Activated T-helper 17 cell treated with anti-CD3 and anti-CD28 coated beads, Interleukin-2, amount 50 U/mL, for 72 hours (primary cell): ENCODE data around the gene SLC22A6. TPM values are rescaled to one million over a fixed set of nuclear protein-coding genes. Genes with fewer than 3 reads are reported as not detected.
A peak's percentile ranks its signal among the peaks of the same experiment; 100 is the strongest.
"Not testable (repeated sequence)": the region's sequence is repeated elsewhere in the genome, so short reads cannot be mapped to it uniquely, and the experiment has no call there.

Experiments used
- ATAC-seq: fragments of 150-1000 bp; cut with Tn5 transposase; replicated peaks from 2 replicates; pipeline ENCODE4 v1.10.0; 2021; ENCODE audit warnings: mild to moderate bottlenecking, moderate library complexity
- H3K27ac Mint-ChIP-seq: one replicate; pipeline ENCODE4 v1.8.0; 2022; ENCODE audit warnings: mixed read lengths
- H3K27me3 Mint-ChIP-seq: one replicate; pipeline ENCODE4 v1.8.0; 2022; ENCODE audit warnings: mixed read lengths
- H3K36me3 Mint-ChIP-seq: one replicate; pipeline ENCODE4 v1.8.0; 2022; ENCODE audit warnings: low read depth, mild to moderate bottlenecking, mixed read lengths
- H3K4me1 Mint-ChIP-seq: one replicate; pipeline ENCODE4 v1.8.0; 2022; ENCODE audit warnings: mixed read lengths
- H3K4me3 Mint-ChIP-seq: one replicate; pipeline ENCODE4 v1.8.0; 2022; ENCODE audit warnings: mild to moderate bottlenecking, mixed read lengths
- H3K9me3 Mint-ChIP-seq: one replicate; pipeline ENCODE4 v1.8.0; 2022; ENCODE audit warnings: mixed read lengths
- total RNA-seq, 2 donors: library from RNA; stranded (reverse); gene quantifications; one replicate each; pipeline ENCODE4 v1.2.3, GENCODE V29; 2022

SLC22A6 gene
- total RNA-seq, 2 donors from 2014 or later: not detected

DNA sequence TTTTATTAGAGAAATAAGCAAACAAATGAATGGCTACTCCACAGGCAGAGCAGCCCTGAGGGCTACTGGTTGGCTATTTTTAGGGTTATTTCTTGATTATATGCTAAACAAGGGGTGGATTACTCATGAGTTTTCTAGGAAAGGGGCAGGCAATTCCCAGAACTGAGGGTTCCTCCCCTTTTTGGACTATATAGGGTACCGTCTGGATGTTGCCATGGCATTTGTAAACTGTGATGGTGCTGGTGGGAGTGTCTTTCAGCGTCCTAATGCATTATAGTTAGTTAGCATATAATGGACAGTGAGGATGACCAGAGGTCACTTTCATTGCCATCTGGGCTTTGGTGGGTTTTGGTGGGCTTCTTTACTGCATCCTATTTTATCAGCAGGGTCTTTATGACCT, 19.2 kb downstream of the SLC22A6 start:
- H3K9me3 Mint-ChIP-seq: no peaks in the 10 kb centered on the region
- no peaks in the 10 kb centered on the region for H3K36me3 Mint-ChIP-seq

GRCh38 chr11:62962391-62962790, 22.4 kb downstream of the SLC22A6 start:
- no peaks in the 10 kb centered on the region for H3K36me3 Mint-ChIP-seq
- ATAC-seq: no peak
- H3K27ac Mint-ChIP-seq: no peak overlapping the region
- no peaks in the 10 kb centered on the region for H3K9me3 Mint-ChIP-seq
- H3K4me1 Mint-ChIP-seq: peaks cover 7% of the 10 kb centered on the region
- H3K4me3 Mint-ChIP-seq: no peak overlapping the region
- H3K27me3 Mint-ChIP-seq: peaks cover 21% of the 10 kb centered on the region

More for the DNA sequence above, 19.2 kb downstream of the SLC22A6 start:
- no peak overlapping the region for H3K27ac Mint-ChIP-seq
- H3K4me1 Mint-ChIP-seq: no peaks in the 10 kb centered on the region
- peaks cover 24% of the 10 kb centered on the region for H3K27me3 Mint-ChIP-seq
- H3K4me3 Mint-ChIP-seq: no peak overlapping the region
- ATAC-seq: no peak

DNA sequence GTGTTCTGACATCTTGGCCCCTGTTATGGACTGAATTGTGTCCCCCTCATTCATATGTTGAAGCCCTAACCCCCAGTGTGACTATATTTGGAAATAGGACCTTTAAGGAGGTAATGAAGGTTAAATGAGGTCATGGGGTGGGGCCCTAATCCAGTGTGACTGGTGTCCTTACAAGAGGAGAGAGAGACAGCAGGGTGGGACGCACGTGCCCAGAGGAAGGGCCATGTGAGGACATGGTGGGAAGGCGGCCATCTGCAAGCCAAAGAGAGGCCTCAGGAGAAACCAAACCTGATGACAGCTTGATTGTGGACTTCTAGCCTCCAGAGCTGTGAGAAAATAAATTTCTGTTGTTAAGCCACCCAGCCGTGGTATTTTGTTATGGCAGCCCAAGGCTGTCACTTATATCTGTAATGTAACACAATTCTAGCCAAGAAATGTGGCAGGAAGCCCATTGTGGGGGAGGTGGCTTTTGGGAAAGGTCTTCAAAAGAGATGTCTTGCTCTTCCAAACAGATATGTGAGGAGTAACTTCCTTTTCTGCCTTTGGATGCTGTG, 23.7 kb downstream of the SLC22A6 start:
- peaks cover 7% of the 10 kb centered on the region for H3K4me1 Mint-ChIP-seq
- H3K9me3 Mint-ChIP-seq: no peaks in the 10 kb centered on the region
- no peak overlapping the region for H3K27ac Mint-ChIP-seq
- peaks cover 14% of the 10 kb centered on the region for H3K27me3 Mint-ChIP-seq
- no peaks in the 10 kb centered on the region for H3K36me3 Mint-ChIP-seq
- ATAC-seq: no peak
- no peak overlapping the region for H3K4me3 Mint-ChIP-seq

GRCh38 chr11:62959422-62959980, 25.3 kb downstream of the SLC22A6 start:
- Mint-ChIP-seq H3K36me3 (no peaks in the 10 kb centered on the region), H3K9me3 (no peaks in the 10 kb centered on the region), H3K4me1 (peaks cover 7% of the 10 kb centered on the region), H3K4me3 (no peak overlapping the region), H3K27ac (peak overlapping the region; percentile 50), H3K27me3 (peaks cover 11% of the 10 kb centered on the region)
- no peak for ATAC-seq

DNA sequence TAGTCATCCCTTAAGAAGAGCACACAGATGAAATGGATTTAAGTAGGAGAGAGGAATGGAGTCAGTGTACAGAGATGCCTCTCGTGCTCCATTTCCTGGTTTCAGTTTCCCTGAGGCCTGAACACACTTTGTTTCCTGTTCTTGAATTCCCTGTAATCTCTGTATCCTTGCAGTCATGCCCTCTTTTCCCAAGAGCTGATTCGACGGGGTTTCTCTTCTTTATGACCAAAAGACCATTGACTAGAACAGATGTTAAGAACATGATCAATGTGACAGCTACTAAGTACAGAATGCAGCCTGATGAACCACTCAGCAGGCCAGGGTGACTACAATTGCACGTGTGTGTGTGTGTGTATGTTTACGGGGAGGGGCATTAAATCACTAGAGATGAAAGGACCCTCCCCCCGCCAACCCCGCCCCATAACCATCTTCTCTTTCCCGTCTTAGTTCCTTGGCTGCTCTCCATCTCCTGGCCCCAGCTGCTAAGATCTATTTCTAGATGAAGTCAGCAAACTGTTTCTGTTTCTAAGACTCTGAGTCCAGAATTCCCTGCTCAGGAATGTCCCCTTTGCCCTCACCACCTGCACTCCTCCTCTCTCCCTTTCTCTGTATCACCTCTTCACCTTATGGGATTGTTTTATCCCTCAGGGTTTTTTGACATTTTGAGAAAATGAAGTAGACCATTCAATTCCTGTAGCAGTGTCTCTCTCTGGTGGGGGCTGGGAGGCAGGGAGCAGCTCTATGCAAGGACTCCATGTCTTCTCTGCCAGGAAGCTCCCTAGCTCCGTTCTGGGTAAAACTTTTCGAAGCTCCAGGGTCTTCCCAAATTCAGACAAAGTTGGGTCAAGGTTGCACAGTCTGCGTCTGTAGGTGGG, 26.0 kb downstream of the SLC22A6 start:
- no peak for ATAC-seq
- H3K27ac Mint-ChIP-seq: peak overlapping the region; percentile 50

DNA sequence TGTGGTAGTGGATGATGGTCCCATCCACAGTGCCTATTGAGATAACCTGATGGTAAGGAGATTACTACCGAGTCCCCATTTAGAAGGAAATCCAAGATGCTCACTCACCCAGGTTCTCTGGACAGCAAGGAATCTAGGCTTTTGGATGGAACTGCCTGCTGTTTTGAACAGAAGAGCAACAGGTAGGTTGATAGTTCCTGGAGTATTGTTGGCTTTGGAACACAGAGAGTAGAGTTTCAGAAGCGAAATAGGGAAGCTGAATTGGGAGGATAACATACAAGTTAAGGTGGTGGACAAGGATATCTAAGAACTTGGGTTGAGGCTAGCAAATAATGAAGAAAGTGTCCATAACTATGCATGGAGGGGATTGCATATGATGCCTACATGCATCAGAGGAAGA, 27.6 kb downstream of the SLC22A6 start:
- no peak overlapping the region for H3K4me3 Mint-ChIP-seq
- no peaks in the 10 kb centered on the region for H3K9me3 Mint-ChIP-seq
- no peaks in the 10 kb centered on the region for H3K36me3 Mint-ChIP-seq
- no peak overlapping the region for H3K27ac Mint-ChIP-seq
- no peak for ATAC-seq
- H3K27me3 Mint-ChIP-seq: peaks cover 20% of the 10 kb centered on the region
- H3K4me1 Mint-ChIP-seq: peaks cover 7% of the 10 kb centered on the region

More for the DNA sequence above, 26.0 kb downstream of the SLC22A6 start:
- Mint-ChIP-seq H3K27me3 (peaks cover 18% of the 10 kb centered on the region), H3K9me3 (no peaks in the 10 kb centered on the region), H3K36me3 (no peaks in the 10 kb centered on the region), H3K4me1 (peaks cover 7% of the 10 kb centered on the region), H3K4me3 (no peak overlapping the region)

DNA sequence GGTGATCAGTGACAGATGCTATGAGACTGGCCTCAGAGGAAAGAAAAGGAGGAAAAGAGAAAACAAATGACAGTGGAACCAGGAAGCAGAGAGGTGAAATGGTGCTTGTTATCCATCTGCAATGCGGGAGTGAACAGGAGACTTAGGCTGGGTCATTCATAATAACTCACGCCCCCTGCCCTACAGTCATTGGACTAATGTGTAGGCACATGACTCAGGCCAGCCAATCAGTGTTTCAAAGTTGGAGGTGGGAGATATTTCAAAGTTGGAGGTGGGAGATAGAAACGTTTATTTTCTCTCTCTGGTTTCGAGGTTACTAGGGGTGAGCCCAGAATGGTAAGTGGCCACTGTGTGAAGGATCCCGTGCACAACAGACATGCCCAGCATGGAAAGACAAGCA, 30.3 kb downstream of the SLC22A6 start:
- H3K27me3 Mint-ChIP-seq: peaks cover 20% of the 10 kb centered on the region

DNA sequence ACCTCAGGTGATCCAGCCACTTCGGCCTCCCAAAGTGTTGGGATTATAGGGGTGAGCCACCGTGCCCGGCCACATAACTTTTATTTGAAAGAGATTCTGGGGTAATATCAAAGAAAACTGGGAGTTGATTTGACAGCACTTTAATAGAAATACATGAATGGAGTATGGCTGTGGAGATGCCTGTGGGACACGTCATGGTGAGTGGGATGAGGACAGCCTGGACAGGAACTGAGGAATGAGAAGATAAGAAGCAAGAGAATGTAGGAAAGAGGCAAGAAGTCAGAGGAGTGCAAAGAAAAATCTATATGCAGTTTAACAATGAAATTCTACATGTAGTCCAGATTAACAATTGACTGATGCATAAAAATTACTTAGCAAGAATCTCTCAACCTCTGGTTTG, 31.0 kb downstream of the SLC22A6 start:
- peaks cover 20% of the 10 kb centered on the region for H3K27me3 Mint-ChIP-seq
- peaks cover 3% of the 10 kb centered on the region for H3K4me1 Mint-ChIP-seq
- H3K27ac Mint-ChIP-seq: no peak overlapping the region
- no peak overlapping the region for H3K4me3 Mint-ChIP-seq
- H3K9me3 Mint-ChIP-seq: no peaks in the 10 kb centered on the region
- ATAC-seq: no peak
- H3K36me3 Mint-ChIP-seq: no peaks in the 10 kb centered on the region

More for the DNA sequence above, 30.3 kb downstream of the SLC22A6 start:
- Mint-ChIP-seq H3K36me3 (no peaks in the 10 kb centered on the region), H3K4me3 (no peak overlapping the region), H3K9me3 (no peaks in the 10 kb centered on the region), H3K4me1 (peaks cover 7% of the 10 kb centered on the region), H3K27ac (no peak overlapping the region)
- no peak for ATAC-seq

- Mint-ChIP-seq H3K27me3 (peaks cover 15% of the 10 kb centered on the region), H3K9me3 (no peaks in the 10 kb centered on the region), H3K4me1 (no peaks in the 10 kb centered on the region), H3K4me3 (no peak overlapping the region), H3K27ac (no peak overlapping the region), H3K36me3 (no peaks in the 10 kb centered on the region)
- no peak for ATAC-seq
Observed at GRCh38 chr11:62948765-62949320, 35.9 kb downstream of the SLC22A6 start.

GRCh38 chr11:62945538-62945937, 39.2 kb downstream of the SLC22A6 start:
- not testable (repeated sequence) for H3K9me3 Mint-ChIP-seq, ATAC-seq, H3K36me3 Mint-ChIP-seq, H3K4me3 Mint-ChIP-seq, H3K27ac Mint-ChIP-seq, H3K4me1 Mint-ChIP-seq
- peaks cover 12% of the 10 kb centered on the region for H3K27me3 Mint-ChIP-seq

DNA sequence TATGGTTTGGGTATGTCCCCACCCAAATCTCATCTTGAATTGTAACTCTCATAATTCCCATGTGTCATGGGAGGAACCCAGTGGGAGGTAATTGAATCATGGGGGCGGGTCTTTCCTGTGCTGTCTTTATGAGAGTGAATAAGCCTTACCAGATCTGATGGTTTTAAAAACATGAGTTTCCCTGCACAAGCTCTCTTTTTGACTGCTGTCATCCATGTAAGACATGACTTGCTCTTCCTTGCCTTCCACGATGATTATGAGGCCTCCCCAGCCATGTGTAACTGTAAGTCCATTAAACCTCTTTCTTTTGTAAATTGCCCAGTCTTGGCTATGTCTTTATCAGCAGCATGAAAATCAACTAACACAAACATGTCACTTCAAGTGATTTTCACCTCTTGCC, 47.2 kb downstream of the SLC22A6 start:
- H3K9me3 Mint-ChIP-seq, H3K4me1 Mint-ChIP-seq, H3K36me3 Mint-ChIP-seq, H3K4me3 Mint-ChIP-seq, H3K27ac Mint-ChIP-seq, H3K27me3 Mint-ChIP-seq: not testable (repeated sequence)
- peak; percentile 62 for ATAC-seq

GRCh38 chr11:62934496-62934785, 50.3 kb downstream of the SLC22A6 start:
- Mint-ChIP-seq H3K4me1 (peaks cover 9% of the 10 kb centered on the region), H3K36me3 (no peaks in the 10 kb centered on the region), H3K27ac (no peak overlapping the region), H3K4me3 (no peak overlapping the region), H3K9me3 (peaks cover 8% of the 10 kb centered on the region), H3K27me3 (peaks cover 20% of the 10 kb centered on the region)
- no peak for ATAC-seq

GRCh38 chr11:62933750-62934495, 50.8 kb downstream of the SLC22A6 start:
- ATAC-seq: no peak
- H3K27me3 Mint-ChIP-seq: peaks cover 24% of the 10 kb centered on the region

GRCh38 chr11:62933285-62933684, 51.5 kb downstream of the SLC22A6 start:
- H3K27me3 Mint-ChIP-seq: peaks cover 30% of the 10 kb centered on the region
- no peak for ATAC-seq
- H3K9me3 Mint-ChIP-seq: peaks cover 8% of the 10 kb centered on the region
- H3K36me3 Mint-ChIP-seq: no peaks in the 10 kb centered on the region
- peaks cover 9% of the 10 kb centered on the region for H3K4me1 Mint-ChIP-seq
- no peak overlapping the region for H3K27ac Mint-ChIP-seq
- no peak overlapping the region for H3K4me3 Mint-ChIP-seq

More at GRCh38 chr11:62933750-62934495, 50.8 kb downstream of the SLC22A6 start:
- H3K4me1 Mint-ChIP-seq: peaks cover 9% of the 10 kb centered on the region
- no peak overlapping the region for H3K27ac Mint-ChIP-seq
- no peaks in the 10 kb centered on the region for H3K36me3 Mint-ChIP-seq
- H3K4me3 Mint-ChIP-seq: no peak overlapping the region
- H3K9me3 Mint-ChIP-seq: peaks cover 8% of the 10 kb centered on the region
